HG03175 (cell line): ENCODE data around the gene FAF1.
"Not testable (repeated sequence)": the region's sequence is repeated elsewhere in the genome, so short reads cannot be mapped to it uniquely, and the experiment has no call there.

Source experiments
- ATAC-seq: cut with Tn5 transposase; IDR thresholded peaks from one replicate; pipeline ENCODE4 v1.9.1; 2021; ENCODE audit warnings: mild to moderate bottlenecking, moderate library complexity; ENCODE audit not compliant: unreplicated experiment

The FAF1 gene

GRCh38 chr1:50959913-50960844 lies at the start of gene FAF1:
Gene FAF1 (minus strand): TSS chr1:50960267. CDS start chr1:50959811, 456 bp downstream.
- ATAC-seq, result peak; percentile 88

GRCh38 chr1:51009381-51009780 lies 49.3 kb upstream of the FAF1 start:
- no peak for ATAC-seq

GRCh38 chr1:51005549-51005948 lies 45.5 kb upstream of the FAF1 start:
- not testable (repeated sequence) for ATAC-seq

- ATAC-seq, result no peak
Measured at GRCh38 chr1:51002516-51002915, 42.4 kb upstream of the FAF1 start.

GRCh38 chr1:51000651-51001050 lies 40.6 kb upstream of the FAF1 start:
- ATAC-seq, result peak; percentile 25

- ATAC-seq, result peak; percentile 68
Measured at GRCh38 chr1:51000160-51000559, 40.1 kb upstream of the FAF1 start.

GRCh38 chr1:50999375-50999774 lies 39.3 kb upstream of the FAF1 start:
- not testable (repeated sequence) for ATAC-seq

GRCh38 chr1:50996083-50996482 lies 36.0 kb upstream of the FAF1 start:
- ATAC-seq, result no peak

- ATAC-seq, result no peak
Measured at GRCh38 chr1:50995651-50996050, 35.6 kb upstream of the FAF1 start.

GRCh38 chr1:50994997-50995396 lies 34.9 kb upstream of the FAF1 start:
- ATAC-seq, result no peak

GRCh38 chr1:50993645-50994044 lies 33.6 kb upstream of the FAF1 start:
- ATAC-seq, result no peak

GRCh38 chr1:50992532-50993318 lies 32.7 kb upstream of the FAF1 start:
- ATAC-seq, result no peak

GRCh38 chr1:50989694-50990093 lies 29.6 kb upstream of the FAF1 start:
- ATAC-seq, result no peak

GRCh38 chr1:50986653-50987052 lies 26.6 kb upstream of the FAF1 start:
- ATAC-seq, result no peak

- ATAC-seq, result no peak
Measured at GRCh38 chr1:50985094-50985493, 25.0 kb upstream of the FAF1 start.

- no peak for ATAC-seq
Measured at GRCh38 chr1:50983219-50983802, 23.2 kb upstream of the FAF1 start.

- no peak for ATAC-seq
Measured at GRCh38 chr1:50982611-50983010, 22.5 kb upstream of the FAF1 start.

GRCh38 chr1:50981741-50982140 lies 21.7 kb upstream of the FAF1 start:
- ATAC-seq, result no peak

- no peak for ATAC-seq
Measured at GRCh38 chr1:50980505-50980904, 20.4 kb upstream of the FAF1 start.

GRCh38 chr1:50979937-50980336 lies 19.9 kb upstream of the FAF1 start:
- ATAC-seq, result no peak
